Mesodermal cell (in vitro differentiated cells): ENCODE data around the gene ACIN1.

Experiments
- H3K27ac ChIP-seq: 2 replicates; pipeline ENCODE4 v1.7.0; 2013; ENCODE audit warnings: mild to moderate bottlenecking, low read depth, low read length, moderate library complexity; ENCODE audit not compliant: severe bottlenecking
- H3K36me3 ChIP-seq: 2 replicates; pipeline ENCODE4 v1.7.1; 2013; ENCODE audit warnings: mild to moderate bottlenecking, low read length, moderate library complexity; ENCODE audit not compliant: control insufficient read depth, insufficient read depth
- H3K4me1 ChIP-seq: one replicate; pipeline ENCODE4 v1.7.1; 2013; ENCODE audit warnings: mild to moderate bottlenecking, low read length; ENCODE audit not compliant: insufficient read depth, control insufficient read depth, poor library complexity, severe bottlenecking
- H3K4me3 ChIP-seq: 2 replicates; pipeline ENCODE4 v1.7.0; 2013; ENCODE audit warnings: low read length, control low read depth, mild to moderate bottlenecking; ENCODE audit not compliant: insufficient read depth, poor library complexity, severe bottlenecking; ENCODE audit errors: extremely low read depth
- H3K9me3 ChIP-seq: 2 replicates; pipeline ENCODE4 v1.7.1; 2013; ENCODE audit warnings: mild to moderate bottlenecking, low read length, moderate library complexity; ENCODE audit not compliant: control insufficient read depth
- WGBS, 2 experiments: methylation state at CpG; one replicate each; pipeline ENCODE4 v1.1.5; 2013; ENCODE audit warnings: missing lambda C conversion rate in 2 of 2; ENCODE audit not compliant: insufficient coverage in 2 of 2; 5-methylcytosine and 5-hydroxymethylcytosine counted together

Gene ACIN1

GRCh38 chr14:23104070-23104590 is 9.2 kb upstream of the ACIN1 start:
- H3K36me3 ChIP-seq: peaks cover 8% of the 10 kb centered on the region
- no peaks in the 10 kb centered on the region for H3K9me3 ChIP-seq
- H3K4me3 ChIP-seq: no peak overlapping the region
- H3K4me1 ChIP-seq: no peaks in the 10 kb centered on the region
- WGBS, 2 experiments: 91 to 97% methylated on average over 5 to 6 of the region's 6 CpGs
- H3K27ac ChIP-seq: no peak overlapping the region

- H3K4me3 ChIP-seq: no peak overlapping the region
- H3K4me1 ChIP-seq: no peaks in the 10 kb centered on the region
- no peaks in the 10 kb centered on the region for H3K9me3 ChIP-seq
- no peak overlapping the region for H3K27ac ChIP-seq
- WGBS, 2 experiments: 96 to 100% methylated on average over 4 of the region's 4 CpGs
- H3K36me3 ChIP-seq: peaks cover 14% of the 10 kb centered on the region
These were observed 8.6 kb upstream of the ACIN1 start for GRCh38 chr14:23103581-23103980.

- H3K4me3 ChIP-seq: no peak overlapping the region
- no peaks in the 10 kb centered on the region for H3K9me3 ChIP-seq
- WGBS, 2 experiments: 100% methylated on average over 1 to 2 of the region's 2 CpGs
- H3K4me1 ChIP-seq: no peaks in the 10 kb centered on the region
- H3K36me3 ChIP-seq: peaks cover 22% of the 10 kb centered on the region
- no peak overlapping the region for H3K27ac ChIP-seq
These were observed 7.9 kb upstream of the ACIN1 start for GRCh38 chr14:23102801-23103200.

DNA sequence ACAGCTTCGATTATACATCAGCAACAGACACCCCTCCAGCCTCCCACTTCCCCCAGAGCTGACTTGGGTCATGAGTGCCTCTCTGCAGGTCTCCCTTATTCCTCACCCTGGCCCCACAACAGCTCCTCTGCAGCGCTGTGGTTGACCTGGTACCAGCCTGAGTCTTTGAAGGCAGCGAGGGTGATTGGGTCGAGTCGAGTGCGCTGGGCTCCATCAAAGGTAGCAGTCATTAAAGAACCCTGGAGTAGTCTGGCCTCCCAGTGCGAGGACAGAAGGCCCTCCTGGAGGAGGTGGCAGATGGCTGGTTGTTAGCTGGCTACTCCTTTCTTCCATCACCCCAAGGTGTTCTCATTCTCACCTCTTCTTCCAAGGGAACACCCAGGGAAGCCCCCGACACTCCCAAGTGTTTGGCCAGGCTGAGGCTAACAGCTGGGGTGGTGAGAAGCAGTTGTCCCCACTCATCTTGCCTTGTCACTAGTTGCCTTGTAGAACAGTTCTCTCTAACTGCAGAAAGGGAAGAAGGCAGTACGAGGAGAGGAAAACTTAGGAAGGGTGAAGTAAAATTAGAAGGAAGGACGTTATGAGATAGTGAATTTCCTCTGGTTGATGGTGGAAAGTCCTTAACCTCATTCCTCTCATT is 7.2 kb upstream of the ACIN1 start:
- H3K27ac ChIP-seq: no peak overlapping the region
- 80 to 97% methylated on average over 1 to 5 of the region's 10 CpGs for WGBS, 2 experiments
- H3K4me1 ChIP-seq: no peaks in the 10 kb centered on the region
- H3K9me3 ChIP-seq: no peaks in the 10 kb centered on the region
- peaks cover 29% of the 10 kb centered on the region for H3K36me3 ChIP-seq
- H3K4me3 ChIP-seq: no peak overlapping the region

DNA sequence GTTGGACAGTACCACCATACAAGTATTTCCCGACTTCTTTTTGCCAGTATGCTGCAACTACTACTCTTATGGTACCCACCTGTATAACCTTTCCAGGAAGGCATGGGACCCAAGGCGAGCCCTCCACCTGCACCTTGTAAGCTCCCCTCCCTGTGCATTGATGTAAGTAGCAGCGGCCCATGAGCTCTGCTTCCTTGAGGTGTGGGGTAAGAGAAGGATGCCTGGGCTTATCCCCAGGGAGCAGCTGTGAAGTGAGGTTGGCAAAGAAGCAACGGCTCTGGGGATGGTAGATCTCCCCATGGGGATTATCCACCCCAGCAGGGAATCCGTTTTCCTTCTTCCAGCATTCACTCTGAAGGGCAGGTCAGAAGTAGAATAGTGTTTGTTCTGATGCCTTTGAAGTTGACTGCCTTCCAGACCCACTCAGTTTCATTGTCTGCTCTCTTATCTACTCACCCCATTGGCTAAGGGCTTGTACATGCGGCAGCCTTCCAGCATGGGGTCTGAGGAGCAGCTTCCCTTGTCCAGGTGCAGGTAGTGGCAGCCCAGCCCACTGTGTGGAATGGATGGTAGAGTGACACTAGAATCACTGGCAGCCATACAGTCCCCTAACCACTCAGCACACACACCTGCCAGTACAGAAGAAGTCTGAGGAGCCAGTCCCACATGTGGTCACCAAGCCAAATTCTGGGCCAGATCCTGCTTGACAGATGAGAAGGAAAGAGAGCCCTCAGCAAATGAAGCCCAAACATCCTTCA is 6.5 kb upstream of the ACIN1 start:
- H3K9me3 ChIP-seq: no peaks in the 10 kb centered on the region
- 72 to 86% methylated on average over 2 of the region's 6 CpGs for WGBS, 2 experiments
- H3K4me3 ChIP-seq: no peak overlapping the region
- H3K27ac ChIP-seq: no peak overlapping the region
- H3K36me3 ChIP-seq: peaks cover 36% of the 10 kb centered on the region
- peaks cover 6% of the 10 kb centered on the region for H3K4me1 ChIP-seq

DNA sequence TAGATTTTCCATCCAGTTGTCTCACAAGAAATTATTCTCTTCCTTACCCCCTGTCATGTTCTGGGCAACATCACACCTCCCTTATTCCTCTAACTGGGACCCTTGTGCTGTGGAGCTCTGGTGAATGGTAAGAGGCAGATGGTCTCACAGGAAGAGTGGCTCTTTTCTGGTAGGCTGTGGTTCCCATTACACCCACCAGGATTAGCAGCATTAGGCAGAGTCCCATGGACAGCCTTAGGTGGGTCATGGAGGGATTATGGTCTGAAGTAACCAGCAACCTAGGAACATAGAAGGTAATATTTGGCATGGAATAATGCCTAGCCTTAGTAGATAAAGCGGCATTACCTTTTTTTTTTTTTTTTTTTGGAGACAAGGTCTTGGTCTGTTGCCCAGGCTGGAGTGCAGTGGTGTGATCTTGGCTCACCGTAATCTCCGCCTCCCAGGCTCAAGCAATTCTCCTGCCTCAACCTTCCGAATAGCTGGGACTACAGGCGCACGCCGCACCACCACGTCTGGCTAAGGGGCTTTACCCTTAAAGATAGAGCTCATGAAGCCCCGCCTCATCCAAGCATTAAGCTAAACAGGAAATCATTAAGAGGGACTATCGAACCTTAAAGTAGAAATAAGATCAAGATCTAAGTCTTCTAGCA is 4.4 kb upstream of the ACIN1 start:
- Histone ChIP-seq H3K27ac (no peak overlapping the region), H3K36me3 (peaks cover 36% of the 10 kb centered on the region), H3K9me3 (no peaks in the 10 kb centered on the region), H3K4me1 (peaks cover 6% of the 10 kb centered on the region), H3K4me3 (no peak overlapping the region)
- WGBS, 2 experiments: 94 to 96% methylated on average over 8 to 9 of the region's 10 CpGs

DNA sequence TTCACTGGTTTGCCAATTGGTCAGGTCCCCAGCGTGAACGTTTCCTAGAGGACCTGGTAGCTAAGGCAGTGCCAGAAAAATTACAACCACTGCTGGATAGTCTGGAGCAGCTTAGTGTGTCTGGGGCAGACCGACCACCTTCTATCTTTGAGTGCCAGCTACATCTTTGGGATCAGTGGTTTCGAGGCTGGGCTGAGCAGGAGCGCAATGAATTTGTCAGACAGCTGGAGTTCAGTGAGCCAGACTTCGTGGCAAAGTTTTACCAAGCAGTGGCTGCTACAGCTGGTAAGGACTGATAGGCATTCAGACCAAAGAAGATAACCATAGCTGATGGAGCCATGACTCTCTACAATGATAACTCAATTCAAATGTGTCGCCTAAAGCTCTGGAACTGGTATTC is 2.9 kb upstream of the ACIN1 start:
- no peaks in the 10 kb centered on the region for H3K9me3 ChIP-seq
- H3K4me1 ChIP-seq: peaks cover 6% of the 10 kb centered on the region
- WGBS, 2 experiments: 93 to 98% methylated on average over 6 to 7 of the region's 7 CpGs
- peaks cover 42% of the 10 kb centered on the region for H3K36me3 ChIP-seq
- no peak overlapping the region for H3K27ac ChIP-seq
- no peak overlapping the region for H3K4me3 ChIP-seq

- peak within 1 kb of the TSS; percentile 80 for H3K4me3 ChIP-seq
- H3K9me3 ChIP-seq: no peaks in the 10 kb centered on the region
- H3K4me1 ChIP-seq: peaks cover 6% of the 10 kb centered on the region
- H3K27ac ChIP-seq: peak within 1 kb of the TSS; percentile 92
- peaks cover 65% of the 10 kb centered on the region for H3K36me3 ChIP-seq
- WGBS, 2 experiments: 0 to 1% methylated on average over 26 to 36 of the region's 46 CpGs
These were observed 516 bp upstream of the ACIN1 start, which contains the start of gene C14orf119 for GRCh38 chr14:23095196-23096108. C14orf119 (plus strand) TSS chr14:23095505; CDS start chr14:23097659, 2,154 bp downstream.

GRCh38 chr14:23093991-23094665 is 808 bp downstream of the ACIN1 start:
- Histone ChIP-seq H3K4me1 (peaks cover 6% of the 10 kb centered on the region), H3K36me3 (peaks cover 70% of the 10 kb centered on the region), H3K27ac (peak overlapping the region; percentile 92), H3K4me3 (peak overlapping the region; percentile 80), H3K9me3 (no peaks in the 10 kb centered on the region)
- WGBS, 2 experiments: 3 to 5% methylated on average over 4 to 9 of the region's 14 CpGs
